Activated CD4-positive, alpha-beta T cell treated with anti-CD3 and anti-CD28 coated beads for 1 hour (primary cell): ENCODE data around the gene THOC5.
"Not testable (repeated sequence)": the region's sequence is repeated elsewhere in the genome, so short reads cannot be mapped to it uniquely, and the experiment has no call there.

Experiments used
- DNase-seq: peaks from one replicate; pipeline ENCODE4 v3.0.0-alpha.2; 2020

The THOC5 gene

GRCh38 chr22:29553351-29554224 lies at the start of gene THOC5:
TSS of gene THOC5 (minus strand) at chr22:29553757. CDS start at chr22:29549147, 4,610 bp downstream.
- DNase-seq = peak; percentile 83

- DNase-seq = no peak
Observed at GRCh38 chr22:29598684-29599020, 45.1 kb upstream of the THOC5 start.

GRCh38 chr22:29597871-29598683 lies 44.5 kb upstream of the THOC5 start:
- not testable (repeated sequence) for DNase-seq

- DNase-seq = no peak
Observed at GRCh38 chr22:29596408-29596807, 42.9 kb upstream of the THOC5 start.

- DNase-seq = not testable (repeated sequence)
Observed at GRCh38 chr22:29594447-29594846, 40.9 kb upstream of the THOC5 start.

GRCh38 chr22:29593923-29594322 lies 40.4 kb upstream of the THOC5 start:
- no peak for DNase-seq

GRCh38 chr22:29587938-29588699 lies 34.6 kb upstream of the THOC5 start:
- no peak for DNase-seq

- DNase-seq = not testable (repeated sequence)
Observed at GRCh38 chr22:29586193-29586705, 32.7 kb upstream of the THOC5 start.

- DNase-seq = no peak
Observed at GRCh38 chr22:29584975-29585374, 31.4 kb upstream of the THOC5 start.

- DNase-seq = no peak
Observed at GRCh38 chr22:29581799-29582198, 28.2 kb upstream of the THOC5 start.

GRCh38 chr22:29580200-29580810 lies 26.7 kb upstream of the THOC5 start:
- no peak for DNase-seq

GRCh38 chr22:29578462-29579200 lies 25.1 kb upstream of the THOC5 start:
- DNase-seq = no peak

GRCh38 chr22:29574762-29575450 lies 21.3 kb upstream of the THOC5 start:
- DNase-seq = no peak

- no peak for DNase-seq
Observed at GRCh38 chr22:29570912-29571549, 17.5 kb upstream of the THOC5 start.

GRCh38 chr22:29570456-29570855 lies 16.9 kb upstream of the THOC5 start:
- no peak for DNase-seq

- no peak for DNase-seq
Observed at GRCh38 chr22:29569011-29569678, 15.6 kb upstream of the THOC5 start.

- DNase-seq = no peak
Observed at GRCh38 chr22:29567338-29567737, 13.8 kb upstream of the THOC5 start.

- DNase-seq = not testable (repeated sequence)
Observed at GRCh38 chr22:29566513-29566912, 13.0 kb upstream of the THOC5 start.

GRCh38 chr22:29563652-29564460 lies 10.3 kb upstream of the THOC5 start:
- no peak for DNase-seq
